SU-DHL-6 (cell line): ENCODE data around the gene ZDHHC18.
A peak's percentile ranks its signal among the peaks of the same experiment; 100 is the strongest.

Experiments used
- H2AFZ ChIP-seq: fragments of 200-600 bp; sonication (generic); 2 replicates; pipeline ENCODE4 v1.6.1; 2014; ENCODE audit warnings: low read depth, mild to moderate bottlenecking, moderate library complexity, mixed read lengths, antibody characterized with exemption, low read length; ENCODE audit not compliant: severe bottlenecking
- H3F3A ChIP-seq: fragments of 200-600 bp; shearing (Covaris generic); 2 replicates; pipeline ENCODE4 v1.6.0; 2016; ENCODE audit warnings: antibody characterized with exemption, mild to moderate bottlenecking; ENCODE audit not compliant: insufficient read depth
- H3K27ac ChIP-seq: fragments of 200-600 bp; sonication (generic); 2 replicates; pipeline ENCODE4 v1.5.1; 2016; ENCODE audit warnings: low read depth, mild to moderate bottlenecking, low read length, moderate library complexity, mixed read lengths
- H3K27me3 ChIP-seq: fragments of 200-600 bp; sonication (generic), shearing (Covaris generic); 2 replicates; pipeline ENCODE4 v1.6.0; 2014; ENCODE audit warnings: mild to moderate bottlenecking, low read length
- H3K36me3 ChIP-seq: fragments of 200-600 bp; sonication (generic); 2 replicates; pipeline ENCODE4 v1.6.1; 2014; ENCODE audit warnings: mild to moderate bottlenecking, low read length, mixed read lengths
- H3K4me2 ChIP-seq: fragments of 300-600, 200-600 bp; shearing (Covaris generic), sonication (generic); 2 replicates; pipeline ENCODE4 v1.6.0; 2014; ENCODE audit warnings: low read length, low read depth, mild to moderate bottlenecking; ENCODE audit not compliant: poor library complexity, severe bottlenecking
- H3K4me3 ChIP-seq: fragments of 200-600 bp; sonication (generic); 2 replicates; pipeline ENCODE4 v1.5.1; 2014; ENCODE audit warnings: antibody characterized with exemption, low read length, mild to moderate bottlenecking, mixed read lengths; ENCODE audit not compliant: insufficient read depth, poor library complexity, severe bottlenecking
- H3K79me2 ChIP-seq: fragments of 200-600 bp; sonication (generic); 2 replicates; pipeline ENCODE4 v1.6.1; 2014; ENCODE audit warnings: mild to moderate bottlenecking, low read length, moderate library complexity; ENCODE audit not compliant: insufficient read depth
- H3K9ac ChIP-seq: fragments of 200-600 bp; sonication (generic); 2 replicates; pipeline ENCODE4 v1.7.0; 2014; ENCODE audit warnings: mild to moderate bottlenecking, low read length
- H3K9me2 ChIP-seq: fragments of 200-600 bp; sonication (generic); replicated peaks from 2 replicates; pipeline ENCODE4 v1.6.1; 2014; ENCODE audit warnings: low read length; ENCODE audit not compliant: insufficient read depth
- H3K9me3 ChIP-seq: fragments of 200-600 bp; sonication (generic); 2 replicates; pipeline ENCODE4 v1.6.1; 2014; ENCODE audit warnings: low read length, mixed read lengths; ENCODE audit not compliant: insufficient read depth
- H4K20me1 ChIP-seq: fragments of 200-600 bp; sonication (generic); 2 replicates; pipeline ENCODE4 v1.6.1; 2014; ENCODE audit warnings: low read depth, mild to moderate bottlenecking, antibody characterized with exemption, low read length, moderate library complexity, mixed read lengths
- EZH2phosphoT487 ChIP-seq: fragments of 200-600 bp; sonication (generic), shearing (Covaris generic); conservative IDR thresholded peaks from 2 replicates; pipeline ENCODE4 v1.6.1; 2018; ENCODE audit warnings: mild to moderate bottlenecking, antibody characterized with exemption, low read length, moderate library complexity, mixed read lengths
- TF ChIP-seq, protein P1 (sequence below): fragments of 200-600 bp; sonication (generic); IDR thresholded peaks from one replicate; pipeline ENCODE4 v1.5.1; 2017; ENCODE audit warnings: antibody characterized with exemption, mild to moderate bottlenecking, low read length, moderate library complexity; ENCODE audit not compliant: insufficient read depth, poor library complexity, severe bottlenecking

The ZDHHC18 gene

GRCh38 chr1:26890467-26890796 is 63.9 kb downstream of the ZDHHC18 start:
- H3K27me3 ChIP-seq, result no peaks in the 10 kb centered on the region
- no peaks in the 10 kb centered on the region for H3K36me3 ChIP-seq
- peaks cover 13% of the 10 kb centered on the region; the same call in 1 of the 2 replicates for H3F3A ChIP-seq
- H3K9ac ChIP-seq, result peak overlapping the region; percentile 82
- no peaks in the 10 kb centered on the region for H3K9me2 ChIP-seq
- H3K79me2 ChIP-seq, result peaks cover 17% of the 10 kb centered on the region
- peak overlapping the region; percentile 73 for H3K27ac ChIP-seq
- no peaks in the 10 kb centered on the region for H4K20me1 ChIP-seq
- H3K9me3 ChIP-seq, result no peaks in the 10 kb centered on the region
- H2AFZ ChIP-seq, result peak overlapping the region; percentile 82
- TF ChIP-seq, protein P1, sequence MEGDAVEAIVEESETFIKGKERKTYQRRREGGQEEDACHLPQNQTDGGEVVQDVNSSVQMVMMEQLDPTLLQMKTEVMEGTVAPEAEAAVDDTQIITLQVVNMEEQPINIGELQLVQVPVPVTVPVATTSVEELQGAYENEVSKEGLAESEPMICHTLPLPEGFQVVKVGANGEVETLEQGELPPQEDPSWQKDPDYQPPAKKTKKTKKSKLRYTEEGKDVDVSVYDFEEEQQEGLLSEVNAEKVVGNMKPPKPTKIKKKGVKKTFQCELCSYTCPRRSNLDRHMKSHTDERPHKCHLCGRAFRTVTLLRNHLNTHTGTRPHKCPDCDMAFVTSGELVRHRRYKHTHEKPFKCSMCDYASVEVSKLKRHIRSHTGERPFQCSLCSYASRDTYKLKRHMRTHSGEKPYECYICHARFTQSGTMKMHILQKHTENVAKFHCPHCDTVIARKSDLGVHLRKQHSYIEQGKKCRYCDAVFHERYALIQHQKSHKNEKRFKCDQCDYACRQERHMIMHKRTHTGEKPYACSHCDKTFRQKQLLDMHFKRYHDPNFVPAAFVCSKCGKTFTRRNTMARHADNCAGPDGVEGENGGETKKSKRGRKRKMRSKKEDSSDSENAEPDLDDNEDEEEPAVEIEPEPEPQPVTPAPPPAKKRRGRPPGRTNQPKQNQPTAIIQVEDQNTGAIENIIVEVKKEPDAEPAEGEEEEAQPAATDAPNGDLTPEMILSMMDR, result no peak
- TF ChIP-seq EZH2phosphoT487, result no peak
- peak overlapping the region; percentile 91 for H3K4me2 ChIP-seq
- peak overlapping the region; percentile 83 for H3K4me3 ChIP-seq

- no peaks in the 10 kb centered on the region for H3K36me3 ChIP-seq
- H3K27ac ChIP-seq, result no peak overlapping the region
- H4K20me1 ChIP-seq, result no peaks in the 10 kb centered on the region
These were observed 67.8 kb downstream of the ZDHHC18 start for GRCh38 chr1:26894263-26894662.

DNA sequence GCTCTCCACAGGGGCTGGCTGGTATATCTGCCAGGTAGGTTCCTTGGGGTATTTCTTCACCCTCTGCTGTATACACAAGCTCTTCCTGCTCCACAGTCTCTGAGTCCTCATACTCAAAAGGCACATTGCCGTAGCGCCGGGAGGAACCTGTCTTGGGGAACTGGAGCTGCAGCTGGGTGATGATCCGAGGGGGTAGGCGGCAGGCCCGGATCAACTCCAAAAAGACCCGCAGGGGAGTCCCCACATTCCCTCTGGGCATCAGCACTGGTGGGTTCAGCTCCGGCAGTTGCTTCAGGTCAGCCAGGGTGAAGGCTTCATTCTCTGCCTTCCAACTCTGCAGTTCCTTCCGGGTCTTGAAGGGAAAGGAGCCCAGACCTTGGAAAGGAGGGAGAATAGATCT is 70.9 kb downstream of the ZDHHC18 start:
- no peak overlapping the region for H3K4me2 ChIP-seq
- no peak overlapping the region for H3K27ac ChIP-seq
- no peaks in the 10 kb centered on the region for H3K9me2 ChIP-seq
- H3K27me3 ChIP-seq, result no peaks in the 10 kb centered on the region
- H3K4me3 ChIP-seq, result no peak overlapping the region
- H4K20me1 ChIP-seq, result no peaks in the 10 kb centered on the region
- no peak overlapping the region for H3K9ac ChIP-seq
- H3K79me2 ChIP-seq, result peaks cover 14% of the 10 kb centered on the region
- TF ChIP-seq, protein P1, result no peak
- TF ChIP-seq EZH2phosphoT487, result no peak
- H3K36me3 ChIP-seq, result no peaks in the 10 kb centered on the region
- no peak overlapping the region for H2AFZ ChIP-seq
- no peaks in the 10 kb centered on the region for H3F3A ChIP-seq
- no peaks in the 10 kb centered on the region for H3K9me3 ChIP-seq

More at GRCh38 chr1:26894263-26894662, 67.8 kb downstream of the ZDHHC18 start:
- Histone ChIP-seq H3K79me2 (peaks cover 12% of the 10 kb centered on the region), H3K4me3 (no peak overlapping the region), H3F3A (peaks cover 9% of the 10 kb centered on the region; the same call in 1 of the 2 replicates), H3K27me3 (no peaks in the 10 kb centered on the region), H3K9me3 (no peaks in the 10 kb centered on the region), H2AFZ (no peak overlapping the region), H3K9ac (no peak overlapping the region), H3K4me2 (no peak overlapping the region), H3K9me2 (no peaks in the 10 kb centered on the region)
- TF ChIP-seq EZH2phosphoT487, result no peak
- TF ChIP-seq, protein P1, result no peak
